HepG2 (cell line): ENCODE results near the gene SERTAD2. TPM values are rescaled to one million over a fixed set of nuclear protein-coding genes. Genes with fewer than 3 reads are reported as not detected.
A peak's percentile ranks its signal among the peaks of the same experiment; 100 is the strongest.

Source experiments
- ARHGAP35 ChIP-seq: sonication (generic); formaldehyde crosslinking; IDR thresholded peaks from 2 replicates; pipeline ENCODE4 v1.9.0; 2022; ENCODE audit warnings: mild to moderate bottlenecking, inconsistent platforms, moderate library complexity, missing genetic modification reagents, borderline replicate concordance
- BRD4 ChIP-seq: sonication (generic); formaldehyde crosslinking; IDR thresholded peaks from 2 replicates; pipeline ENCODE4 v1.4.0; 2020; ENCODE audit warnings: missing genetic modification reagents
- FOXP1 ChIP-seq, 2 experiments: fragments of 450-650 bp in 1 of 2; IDR thresholded peaks; 2 replicates each; pipeline ENCODE4 v1.6.1; 2017 to 2018; ENCODE audit warnings: antibody characterized with exemption in 1 of 2
- GLI4 ChIP-seq: sonication (generic); formaldehyde crosslinking; IDR thresholded peaks from 2 replicates; pipeline ENCODE4 v1.5.1; 2020; ENCODE audit warnings: missing genetic modification reagents, mild to moderate bottlenecking, moderate library complexity, borderline replicate concordance
- HES4 ChIP-seq: sonication (generic); formaldehyde crosslinking; IDR thresholded peaks from 2 replicates; pipeline ENCODE4 v1.9.0; 2021; ENCODE audit warnings: mild to moderate bottlenecking, missing genetic modification reagents, borderline replicate concordance
- IRF2 ChIP-seq: IDR thresholded peaks from 2 replicates; pipeline ENCODE4 v1.6.1; 2018; ENCODE audit warnings: missing genetic modification reagents, missing compliant biosample characterization
- MAFK ChIP-seq, 2 experiments: IDR thresholded peaks in 1 of 2; conservative IDR thresholded peaks in 1 of 2; 2 replicates each; pipeline ENCODE4 v1.6.1; 2011; ENCODE audit warnings: improper control_type of control experiment in 2 of 2, low read length in 2 of 2
- RERE ChIP-seq: IDR thresholded peaks from 2 replicates; pipeline ENCODE4 v1.6.1; 2016; ENCODE audit warnings: low read depth, missing genetic modification reagents, missing compliant biosample characterization
- RNF2 ChIP-seq: fragments of 450-650 bp; conservative IDR thresholded peaks from 2 replicates; pipeline ENCODE4 v1.6.1; 2016; ENCODE audit warnings: low read depth
- STAG1 ChIP-seq: sonication (generic); formaldehyde crosslinking; IDR thresholded peaks from 2 replicates; pipeline ENCODE4 v1.4.0; 2020; ENCODE audit warnings: missing genetic modification reagents
- THAP11 ChIP-seq: IDR thresholded peaks from 2 replicates; pipeline ENCODE4 v1.6.1; 2016; ENCODE audit warnings: missing biosample characterization, missing genetic modification reagents
- ZBTB3 ChIP-seq: sonication (generic); formaldehyde crosslinking; IDR thresholded peaks from 2 replicates; pipeline ENCODE4 v1.4.0; 2020; ENCODE audit warnings: low read depth, mild to moderate bottlenecking, moderate library complexity, missing genetic modification reagents, borderline replicate concordance
- ZNF577 ChIP-seq: sonication (generic); formaldehyde crosslinking; IDR thresholded peaks from 2 replicates; pipeline ENCODE4 v1.4.0; 2020; ENCODE audit warnings: mild to moderate bottlenecking, low read depth, missing genetic modification reagents, borderline replicate concordance
- ZNF788 ChIP-seq: sonication (generic); formaldehyde crosslinking; IDR thresholded peaks from 2 replicates; pipeline ENCODE4 v1.5.0; 2020; ENCODE audit warnings: mild to moderate bottlenecking, missing genetic modification reagents, borderline replicate concordance
- ZSCAN31 ChIP-seq: sonication (generic); formaldehyde crosslinking; IDR thresholded peaks from 2 replicates; pipeline ENCODE4 v1.5.0; 2020; ENCODE audit warnings: low read depth, mild to moderate bottlenecking, missing genetic modification reagents
- polyA plus RNA-seq, 8 experiments: library from polyadenylated mRNA; depleted of rRNA in 3 of 8; stranded (reverse) in 7 of 8; unstranded in 1 of 8; fragments of >200 nt; fragmentation: Illumina TruSeq in 4 of 8; extraction: Trizol in 4 of 8; gene quantifications; 2 replicates each; pipeline versions ENCODE4 v1.2.1 to v1.2.3, GENCODE V29; 2011 to 2016; ENCODE audit warnings: low read depth in 4 of 8, missing spikeins in 1 of 8, mixed read lengths in 1 of 8; ENCODE audit not compliant: insufficient read depth in 1 of 8
- total RNA-seq, 5 experiments: library from RNA; depleted of rRNA; stranded (reverse); fragments of >200 nt; fragmentation: Illumina TruSeq; extraction: Trizol; gene quantifications; 2 replicates each; pipeline ENCODE4 v1.2.3, GENCODE V29; 2016; ENCODE audit warnings: low read depth in 1 of 5
- TF ChIP-seq, protein P1 (sequence below): sonication (generic); formaldehyde crosslinking; IDR thresholded peaks from 2 replicates; pipeline ENCODE4 v1.4.0; 2020; ENCODE audit warnings: missing genetic modification reagents

The SERTAD2 gene
- total and polyA plus RNA-seq, 2 of the 13 experiments (the other 11 are each of a cell fraction or from before 2014, with no cell fraction given) = 6.7 to 22.6 TPM

- TF ChIP-seq, protein P1, sequence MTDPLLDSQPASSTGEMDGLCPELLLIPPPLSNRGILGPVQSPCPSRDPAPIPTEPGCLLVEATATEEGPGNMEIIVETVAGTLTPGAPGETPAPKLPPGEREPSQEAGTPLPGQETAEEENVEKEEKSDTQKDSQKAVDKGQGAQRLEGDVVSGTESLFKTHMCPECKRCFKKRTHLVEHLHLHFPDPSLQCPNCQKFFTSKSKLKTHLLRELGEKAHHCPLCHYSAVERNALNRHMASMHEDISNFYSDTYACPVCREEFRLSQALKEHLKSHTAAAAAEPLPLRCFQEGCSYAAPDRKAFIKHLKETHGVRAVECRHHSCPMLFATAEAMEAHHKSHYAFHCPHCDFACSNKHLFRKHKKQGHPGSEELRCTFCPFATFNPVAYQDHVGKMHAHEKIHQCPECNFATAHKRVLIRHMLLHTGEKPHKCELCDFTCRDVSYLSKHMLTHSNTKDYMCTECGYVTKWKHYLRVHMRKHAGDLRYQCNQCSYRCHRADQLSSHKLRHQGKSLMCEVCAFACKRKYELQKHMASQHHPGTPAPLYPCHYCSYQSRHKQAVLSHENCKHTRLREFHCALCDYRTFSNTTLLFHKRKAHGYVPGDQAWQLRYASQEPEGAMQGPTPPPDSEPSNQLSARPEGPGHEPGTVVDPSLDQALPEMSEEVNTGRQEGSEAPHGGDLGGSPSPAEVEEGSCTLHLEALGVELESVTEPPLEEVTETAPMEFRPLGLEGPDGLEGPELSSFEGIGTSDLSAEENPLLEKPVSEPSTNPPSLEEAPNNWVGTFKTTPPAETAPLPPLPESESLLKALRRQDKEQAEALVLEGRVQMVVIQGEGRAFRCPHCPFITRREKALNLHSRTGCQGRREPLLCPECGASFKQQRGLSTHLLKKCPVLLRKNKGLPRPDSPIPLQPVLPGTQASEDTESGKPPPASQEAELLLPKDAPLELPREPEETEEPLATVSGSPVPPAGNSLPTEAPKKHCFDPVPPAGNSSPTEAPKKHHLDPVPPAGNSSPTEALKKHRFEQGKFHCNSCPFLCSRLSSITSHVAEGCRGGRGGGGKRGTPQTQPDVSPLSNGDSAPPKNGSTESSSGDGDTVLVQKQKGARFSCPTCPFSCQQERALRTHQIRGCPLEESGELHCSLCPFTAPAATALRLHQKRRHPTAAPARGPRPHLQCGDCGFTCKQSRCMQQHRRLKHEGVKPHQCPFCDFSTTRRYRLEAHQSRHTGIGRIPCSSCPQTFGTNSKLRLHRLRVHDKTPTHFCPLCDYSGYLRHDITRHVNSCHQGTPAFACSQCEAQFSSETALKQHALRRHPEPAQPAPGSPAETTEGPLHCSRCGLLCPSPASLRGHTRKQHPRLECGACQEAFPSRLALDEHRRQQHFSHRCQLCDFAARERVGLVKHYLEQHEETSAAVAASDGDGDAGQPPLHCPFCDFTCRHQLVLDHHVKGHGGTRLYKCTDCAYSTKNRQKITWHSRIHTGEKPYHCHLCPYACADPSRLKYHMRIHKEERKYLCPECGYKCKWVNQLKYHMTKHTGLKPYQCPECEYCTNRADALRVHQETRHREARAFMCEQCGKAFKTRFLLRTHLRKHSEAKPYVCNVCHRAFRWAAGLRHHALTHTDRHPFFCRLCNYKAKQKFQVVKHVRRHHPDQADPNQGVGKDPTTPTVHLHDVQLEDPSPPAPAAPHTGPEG (CRISPR knock-in tag) = no peak
- no peak for TF ChIP-seq IRF2 (CRISPR knock-in tag)
- TF ChIP-seq MAFK (conservative IDR thresholded peaks at IDR 0.05 in 1 of 2, IDR thresholded peaks at IDR 0.05 in 1 of 2; ENCODE audit: low read length in 2 of 2) = no peak
- no peak for TF ChIP-seq ZBTB3 (CRISPR knock-in tag)
- no peak for TF ChIP-seq ZSCAN31 (CRISPR knock-in tag)
- no peak for TF ChIP-seq GLI4 (CRISPR knock-in tag)
- TF ChIP-seq FOXP1 (IDR thresholded peaks at IDR 0.05) = no peak
- peak; percentile 23; the same call in 1 of the 2 replicates for TF ChIP-seq FOXP1 (CRISPR knock-in tag; IDR thresholded peaks at IDR 0.05)
- no peak for TF ChIP-seq ZNF577
- TF ChIP-seq HES4 (CRISPR knock-in tag) = no peak
- TF ChIP-seq THAP11 (CRISPR knock-in tag) = peak; percentile 36; the same call in 1 of the 2 replicates
- TF ChIP-seq BRD4 (CRISPR knock-in tag) = no peak
- TF ChIP-seq ZNF788 (CRISPR knock-in tag) = no peak
- TF ChIP-seq RNF2 = no peak
- TF ChIP-seq ARHGAP35 (CRISPR knock-in tag) = no peak
- no peak for TF ChIP-seq RERE (CRISPR knock-in tag)
- peak; percentile 85 for TF ChIP-seq STAG1
Measured at GRCh38 chr2:64646007-64646880, 7.5 kb downstream of the SERTAD2 start (continued).
